Measurements from ENCODE around the gene CHRNA4.

DNA sequence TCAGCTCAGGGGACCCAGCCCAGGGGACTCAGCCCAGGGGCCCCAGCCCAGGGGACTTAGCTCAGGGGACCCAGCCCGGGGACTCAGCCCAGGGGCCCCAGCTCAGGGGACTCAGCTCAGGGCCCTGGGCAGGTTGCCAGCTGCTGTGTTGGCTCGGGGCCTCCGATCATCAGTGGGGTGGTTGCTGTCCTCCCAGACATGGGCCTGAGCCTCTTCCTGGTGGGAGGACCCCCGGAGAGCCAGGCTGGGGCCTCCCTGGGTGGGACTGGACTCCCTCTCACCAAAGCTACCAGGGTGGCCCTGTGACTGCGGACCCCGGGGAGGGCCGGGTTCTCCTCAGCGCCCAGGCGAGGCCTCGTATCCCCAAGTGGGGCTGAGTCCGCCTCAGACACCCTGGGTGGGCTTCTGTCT lies 63.8 kb downstream of the CHRNA4 start:
- TF ChIP-seq POLR2AphosphoS5 (IDR thresholded peaks at IDR 0.05) (no peak), POLR2A (IDR thresholded peaks at IDR 0.05) (no peak)
- TF ChIP-seq, protein P1, sequence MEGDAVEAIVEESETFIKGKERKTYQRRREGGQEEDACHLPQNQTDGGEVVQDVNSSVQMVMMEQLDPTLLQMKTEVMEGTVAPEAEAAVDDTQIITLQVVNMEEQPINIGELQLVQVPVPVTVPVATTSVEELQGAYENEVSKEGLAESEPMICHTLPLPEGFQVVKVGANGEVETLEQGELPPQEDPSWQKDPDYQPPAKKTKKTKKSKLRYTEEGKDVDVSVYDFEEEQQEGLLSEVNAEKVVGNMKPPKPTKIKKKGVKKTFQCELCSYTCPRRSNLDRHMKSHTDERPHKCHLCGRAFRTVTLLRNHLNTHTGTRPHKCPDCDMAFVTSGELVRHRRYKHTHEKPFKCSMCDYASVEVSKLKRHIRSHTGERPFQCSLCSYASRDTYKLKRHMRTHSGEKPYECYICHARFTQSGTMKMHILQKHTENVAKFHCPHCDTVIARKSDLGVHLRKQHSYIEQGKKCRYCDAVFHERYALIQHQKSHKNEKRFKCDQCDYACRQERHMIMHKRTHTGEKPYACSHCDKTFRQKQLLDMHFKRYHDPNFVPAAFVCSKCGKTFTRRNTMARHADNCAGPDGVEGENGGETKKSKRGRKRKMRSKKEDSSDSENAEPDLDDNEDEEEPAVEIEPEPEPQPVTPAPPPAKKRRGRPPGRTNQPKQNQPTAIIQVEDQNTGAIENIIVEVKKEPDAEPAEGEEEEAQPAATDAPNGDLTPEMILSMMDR (IDR thresholded peaks at IDR 0.05): no peak
